Activated CD8-positive, alpha-beta memory T cell treated with anti-CD3 and anti-CD28 coated beads for 36 hours (primary cell): Measurements from ENCODE around the gene NGFR. TPM values are rescaled to one million over a fixed set of nuclear protein-coding genes. Genes with fewer than 3 reads are reported as not detected.

ENCODE experiments used
- CTCF ChIA-PET: fragments of 350-600 bp; sonication (Branson Sonifier 250); formaldehyde crosslinking; loops from one replicate; lab custom pipeline; 2021; ENCODE audit warnings: antibody characterized with exemption; lab: Charles Lee
- POLR2A ChIA-PET: fragments of 350-600 bp; sonication (Branson Sonifier 250); formaldehyde crosslinking; loops from one replicate; lab custom pipeline; 2021; ENCODE audit warnings: antibody characterized with exemption; lab: Charles Lee
- total RNA-seq, 2 experiments: library from RNA; stranded (reverse); gene quantifications; one replicate each; pipeline ENCODE4 v1.2.3, GENCODE V29; 2021

NGFR gene
- total RNA-seq, 2 experiments from 2014 or later, result not detected

DNA sequence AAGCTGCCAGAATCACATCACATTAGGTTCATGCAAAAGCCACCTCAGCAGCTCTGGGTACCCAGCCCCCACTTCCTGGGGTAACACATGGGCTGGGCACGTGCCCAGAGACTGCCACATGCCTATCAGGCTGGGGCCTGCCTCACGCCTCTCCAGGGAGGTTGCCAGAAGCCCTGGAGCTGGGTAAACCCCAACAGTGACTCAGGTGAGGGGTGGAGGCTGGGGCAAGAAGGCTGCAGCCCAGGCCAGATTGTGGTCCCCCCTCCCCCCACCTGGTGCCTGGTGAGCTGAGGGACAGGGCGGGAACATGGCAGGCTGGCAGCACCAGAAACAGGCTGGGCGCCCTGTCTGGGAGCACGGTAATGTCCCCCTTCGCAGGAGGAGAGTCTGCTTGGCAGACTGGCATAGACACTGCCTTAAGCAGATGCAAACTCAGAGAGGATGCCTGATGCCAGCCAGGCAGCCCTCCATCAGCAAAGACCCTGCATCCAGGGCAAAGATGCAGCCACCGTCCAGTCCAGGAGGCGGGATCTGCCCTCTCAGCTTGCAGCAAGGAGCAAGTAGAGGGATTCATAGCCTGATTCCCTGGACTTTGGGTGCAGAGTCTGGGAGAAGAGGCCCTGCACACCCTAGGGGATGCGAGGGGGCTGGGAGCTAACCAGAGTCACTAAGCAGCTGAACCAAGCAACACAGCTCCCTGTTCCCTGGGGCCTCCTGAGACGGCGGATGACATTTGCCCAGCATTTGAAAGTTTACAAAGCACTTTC, 28.8 kb downstream of the NGFR start:
- CTCF ChIA-PET, result interaction anchor here (0.5 to 1.4 kb wide), 3 partner anchors 28 to 209 kb away, joined by 3 to 8 read pairs (median 3); no protein-coding TSS in a partner anchor
- POLR2A ChIA-PET, result interaction anchor here (0.5 kb wide), 1 partner anchor 1181 kb away, joined by 3 read pairs; no protein-coding TSS in a partner anchor

DNA sequence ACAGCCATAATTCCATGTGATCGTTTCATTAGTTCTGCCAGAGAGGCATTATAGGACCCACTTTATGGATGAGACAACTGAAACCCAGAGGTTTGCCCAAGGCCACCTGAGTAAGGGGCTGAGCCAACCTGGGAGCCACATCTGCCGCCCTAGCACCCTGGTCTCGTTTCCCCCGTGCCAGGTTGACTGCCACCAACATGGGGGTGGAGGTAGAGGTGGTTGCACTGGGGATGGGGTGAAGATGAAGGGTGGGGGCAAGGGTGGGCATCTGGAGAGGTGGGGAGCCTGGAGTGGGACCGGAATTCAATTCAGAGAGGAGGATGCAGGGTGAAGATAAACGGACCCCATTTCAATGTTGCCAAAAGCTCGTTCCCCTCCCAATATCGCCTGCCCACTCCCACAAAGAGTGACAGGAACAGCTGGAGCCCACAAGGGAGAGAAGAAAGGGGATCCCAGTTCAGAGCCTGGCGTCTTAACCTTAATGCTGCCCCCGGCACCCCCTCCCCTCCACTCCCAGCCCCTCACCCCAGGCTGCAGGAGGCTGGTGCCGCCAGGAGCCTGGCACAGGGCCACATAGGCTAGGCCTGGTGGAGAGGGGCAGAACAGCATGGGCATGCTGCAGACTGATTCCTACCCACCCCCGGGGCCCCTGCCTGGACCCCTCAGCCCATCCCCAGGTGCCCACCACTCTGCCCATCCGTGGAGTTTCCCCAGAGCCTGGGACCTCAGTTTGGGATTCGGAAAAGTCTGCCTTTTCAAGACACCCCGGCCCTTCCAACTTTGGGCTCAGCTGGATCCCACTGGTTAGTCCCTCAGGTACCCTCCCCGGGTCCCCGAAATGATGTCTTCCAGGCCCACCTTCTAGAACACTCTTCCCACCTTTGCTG, 29.6 kb downstream of the NGFR start:
- ChIA-PET CTCF (interaction anchor here (0.9 kb wide), 1 partner anchor 29 kb away, joined by 3 read pairs; no protein-coding TSS in a partner anchor), POLR2A (no interaction called here)

DNA sequence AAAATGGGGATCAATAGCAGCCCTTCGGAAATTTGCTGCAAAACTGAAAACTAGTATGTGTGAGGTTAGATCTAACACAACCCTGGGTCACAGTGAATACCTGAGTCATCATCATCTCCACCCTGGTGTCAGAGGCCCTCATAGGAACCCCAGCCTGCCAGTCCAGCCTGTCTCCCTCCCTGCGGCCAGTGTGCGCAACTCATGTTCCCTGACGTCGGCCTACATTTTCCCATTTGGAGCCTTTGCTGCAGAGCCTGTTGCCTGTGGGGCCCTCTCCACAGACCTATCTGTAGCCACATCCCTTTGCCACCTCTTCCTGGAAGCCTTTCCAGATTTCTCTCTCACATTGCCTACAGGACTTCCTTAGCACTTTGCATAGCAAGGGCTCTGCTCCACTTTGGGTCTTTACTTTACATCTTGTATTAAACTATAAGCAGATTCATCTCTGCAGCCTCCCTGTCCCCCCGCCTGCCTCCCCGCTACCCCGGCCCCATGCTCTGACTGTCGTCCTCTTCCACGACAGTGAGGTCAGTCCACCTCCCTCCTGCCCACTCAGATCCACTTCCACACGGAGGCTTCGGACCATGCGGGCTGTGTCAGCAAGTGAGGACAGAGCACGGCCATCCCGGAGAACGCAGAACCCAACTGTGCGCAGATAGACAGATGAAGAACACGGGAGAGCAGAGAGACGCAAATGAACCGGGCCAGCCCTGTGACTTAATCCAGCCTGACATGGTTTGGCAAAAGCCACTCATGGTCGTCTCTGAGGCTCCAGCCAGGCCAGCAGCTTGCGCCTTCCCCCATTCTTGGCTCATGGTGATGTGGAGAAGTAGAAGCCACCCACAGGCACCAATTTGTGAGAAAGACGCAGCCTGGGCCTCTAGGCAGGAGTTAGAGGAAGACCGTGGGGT, 31.0 kb downstream of the NGFR start:
- ChIA-PET POLR2A (no interaction called here), CTCF (no interaction called here)

DNA sequence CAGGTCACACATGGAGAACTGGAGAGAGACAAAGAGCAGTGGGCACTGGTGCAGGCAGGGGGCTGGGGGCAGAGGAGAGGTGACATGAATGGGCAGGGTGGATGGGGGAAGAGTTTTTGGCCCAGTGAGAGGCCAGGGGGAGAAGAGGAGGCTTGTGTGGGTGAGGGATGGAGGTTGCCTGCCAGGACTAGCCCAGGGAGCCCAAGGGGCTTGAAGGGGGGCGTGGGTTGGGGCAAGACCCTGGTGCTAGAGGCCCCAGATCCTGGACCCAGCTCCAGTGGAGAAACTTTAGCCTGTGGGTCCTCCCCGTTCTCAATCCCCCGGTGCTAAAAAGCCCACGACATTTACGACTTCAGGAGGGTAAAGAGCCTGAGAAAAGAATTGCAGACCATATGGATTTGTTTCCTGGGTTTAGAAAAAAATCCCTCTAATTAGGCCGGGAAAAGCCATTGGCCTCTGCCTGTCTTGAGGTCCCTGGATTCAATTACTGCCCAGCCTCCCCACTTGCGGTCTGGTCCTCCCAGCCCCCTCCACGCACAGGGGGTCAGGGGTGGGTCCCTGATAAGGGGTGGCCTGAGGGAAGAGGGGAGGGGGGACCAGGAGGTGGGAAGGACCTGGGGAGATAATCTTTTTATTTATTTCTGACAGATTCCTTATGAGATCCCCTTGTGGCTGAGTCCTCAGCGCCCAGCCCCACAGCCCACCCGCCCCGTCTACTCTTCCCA, 33.0 kb downstream of the NGFR start:
- ChIA-PET CTCF (no interaction called here), POLR2A (no interaction called here)

DNA sequence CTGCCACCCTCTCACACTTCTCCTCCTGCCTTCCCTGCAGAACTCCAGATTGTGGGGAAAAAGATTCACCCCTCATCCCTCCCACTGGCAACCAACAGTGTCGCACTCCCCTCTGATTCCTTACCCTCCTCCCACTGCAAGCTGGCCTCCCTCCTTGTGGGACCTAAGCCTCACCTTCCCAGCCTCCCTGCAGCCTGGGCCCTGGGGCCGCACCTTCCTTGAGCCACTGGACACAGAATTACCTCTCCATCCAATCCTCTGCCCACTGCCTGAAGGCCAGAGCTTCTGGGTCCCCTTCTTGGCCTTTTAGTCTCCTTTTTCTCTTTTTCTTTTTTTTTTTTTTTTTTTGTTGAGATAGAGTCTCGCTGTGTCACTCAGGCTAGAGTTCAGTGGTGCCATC, 33.9 kb downstream of the NGFR start:
- ChIA-PET POLR2A (no interaction called here), CTCF (no interaction called here)

DNA sequence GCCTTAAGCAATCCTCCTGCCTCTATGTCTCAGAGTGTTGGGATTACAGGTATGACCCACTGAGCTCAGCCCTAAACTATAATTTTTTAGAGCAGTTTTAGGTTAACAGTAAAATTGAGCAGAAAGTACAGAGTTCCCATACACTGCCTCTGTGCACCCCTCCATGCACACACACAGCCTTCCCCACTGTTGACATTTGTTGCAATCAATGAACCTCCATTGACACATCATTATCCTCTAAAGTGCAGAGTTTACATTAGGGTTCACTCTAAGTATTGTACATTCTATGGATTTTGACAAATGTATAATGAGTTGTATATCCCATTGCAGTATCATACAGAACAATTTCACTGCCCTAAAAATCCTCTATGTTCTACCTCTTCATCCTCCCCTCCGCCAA, 35.0 kb downstream of the NGFR start:
- CTCF ChIA-PET, result interaction anchor here (0.7 kb wide), 1 partner anchor 122 kb away, joined by 4 read pairs; no protein-coding TSS in a partner anchor
- POLR2A ChIA-PET, result no interaction called here

DNA sequence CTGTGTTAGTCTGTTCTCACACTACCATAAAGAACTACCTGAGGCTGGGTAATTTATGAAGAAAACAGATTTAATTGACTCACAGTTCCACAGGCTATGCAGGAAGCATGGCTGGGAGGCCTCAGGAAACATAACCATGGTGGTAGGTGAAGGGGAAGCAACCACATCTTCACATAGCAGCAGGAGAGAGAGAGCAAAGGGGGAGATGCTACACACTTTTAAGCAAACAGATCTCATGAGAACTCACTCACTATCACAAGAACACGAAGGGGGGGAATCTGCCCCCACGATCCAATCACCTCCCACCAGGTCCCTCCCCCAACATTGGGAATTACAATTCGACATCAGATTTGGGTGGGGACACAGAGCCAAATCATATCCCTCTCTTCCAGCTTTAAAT, 48.8 kb downstream of the NGFR start:
- ChIA-PET POLR2A (no interaction called here), CTCF (no interaction called here)

DNA sequence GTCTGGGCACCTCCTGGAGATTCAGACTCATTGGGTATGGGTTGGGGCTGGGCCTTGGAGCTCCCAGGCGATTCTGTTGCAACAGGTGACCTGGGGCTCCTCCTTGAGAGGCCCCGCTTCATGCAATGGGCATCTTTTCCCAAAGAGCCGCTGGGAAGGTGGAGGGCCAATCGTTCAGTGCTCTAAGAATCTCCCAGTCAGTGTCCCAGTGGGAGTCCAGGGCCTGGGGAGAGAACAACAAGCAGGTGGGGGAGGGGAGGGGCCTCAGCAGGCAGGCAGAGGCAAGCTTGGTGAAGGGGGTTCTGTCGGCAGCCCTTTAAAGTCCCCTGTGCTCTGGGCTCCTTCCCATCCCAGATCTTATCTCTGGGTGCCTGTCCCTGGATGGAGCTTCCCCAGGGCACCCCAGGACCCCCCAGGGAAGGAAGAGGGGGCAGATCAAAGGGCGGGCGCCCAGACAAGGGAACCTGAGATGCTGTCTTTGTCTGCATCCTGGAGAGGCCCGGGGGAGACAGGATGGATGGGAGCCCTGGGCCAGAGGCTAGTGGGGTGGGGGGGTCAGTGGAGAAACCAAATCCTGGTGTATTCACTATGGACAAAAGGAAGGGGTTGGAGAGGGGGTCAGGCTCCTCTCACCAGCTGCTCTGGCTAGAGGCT, 50.0 kb downstream of the NGFR start:
- ChIA-PET CTCF (no interaction called here), POLR2A (no interaction called here)

DNA sequence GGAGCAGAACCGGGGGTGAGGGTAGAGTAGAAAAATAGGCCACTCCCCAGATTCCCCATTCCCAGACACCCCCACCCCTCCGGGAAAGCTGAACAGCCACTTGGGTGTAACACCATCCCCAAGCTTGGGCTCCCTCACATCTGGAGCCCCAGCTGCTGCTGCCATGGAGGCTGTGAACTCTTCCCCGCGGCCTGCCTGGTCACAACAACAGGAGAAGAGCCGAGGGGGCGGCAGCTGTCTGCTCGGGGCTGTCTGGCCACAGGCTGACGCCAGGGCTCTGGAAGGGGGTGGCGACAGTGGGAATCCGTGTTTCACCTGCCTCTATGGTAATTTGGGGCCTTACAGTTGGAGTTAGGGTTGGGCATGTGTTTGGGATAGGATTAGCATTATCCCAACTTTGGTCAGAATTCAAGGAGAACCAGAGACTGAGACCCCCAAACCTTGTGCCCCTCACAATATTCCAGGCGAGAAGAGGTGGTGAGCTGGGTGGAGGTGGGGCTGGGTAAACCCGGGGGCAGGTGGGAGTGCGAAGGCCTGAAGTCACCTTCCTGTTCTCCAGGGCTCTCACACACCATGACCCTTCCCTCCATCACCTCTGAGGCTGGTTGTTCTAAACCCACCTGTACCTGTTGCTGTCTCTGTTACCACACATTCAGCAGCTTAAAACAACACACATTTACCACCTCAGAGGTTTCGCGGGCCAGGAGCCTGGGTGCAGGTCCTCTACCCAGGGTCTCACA, 50.9 kb downstream of the NGFR start:
- CTCF ChIA-PET, result interaction anchor here (1.3 kb wide), 1 partner anchor 10 kb away, joined by 4 read pairs; no protein-coding TSS in a partner anchor
- POLR2A ChIA-PET, result no interaction called here

DNA sequence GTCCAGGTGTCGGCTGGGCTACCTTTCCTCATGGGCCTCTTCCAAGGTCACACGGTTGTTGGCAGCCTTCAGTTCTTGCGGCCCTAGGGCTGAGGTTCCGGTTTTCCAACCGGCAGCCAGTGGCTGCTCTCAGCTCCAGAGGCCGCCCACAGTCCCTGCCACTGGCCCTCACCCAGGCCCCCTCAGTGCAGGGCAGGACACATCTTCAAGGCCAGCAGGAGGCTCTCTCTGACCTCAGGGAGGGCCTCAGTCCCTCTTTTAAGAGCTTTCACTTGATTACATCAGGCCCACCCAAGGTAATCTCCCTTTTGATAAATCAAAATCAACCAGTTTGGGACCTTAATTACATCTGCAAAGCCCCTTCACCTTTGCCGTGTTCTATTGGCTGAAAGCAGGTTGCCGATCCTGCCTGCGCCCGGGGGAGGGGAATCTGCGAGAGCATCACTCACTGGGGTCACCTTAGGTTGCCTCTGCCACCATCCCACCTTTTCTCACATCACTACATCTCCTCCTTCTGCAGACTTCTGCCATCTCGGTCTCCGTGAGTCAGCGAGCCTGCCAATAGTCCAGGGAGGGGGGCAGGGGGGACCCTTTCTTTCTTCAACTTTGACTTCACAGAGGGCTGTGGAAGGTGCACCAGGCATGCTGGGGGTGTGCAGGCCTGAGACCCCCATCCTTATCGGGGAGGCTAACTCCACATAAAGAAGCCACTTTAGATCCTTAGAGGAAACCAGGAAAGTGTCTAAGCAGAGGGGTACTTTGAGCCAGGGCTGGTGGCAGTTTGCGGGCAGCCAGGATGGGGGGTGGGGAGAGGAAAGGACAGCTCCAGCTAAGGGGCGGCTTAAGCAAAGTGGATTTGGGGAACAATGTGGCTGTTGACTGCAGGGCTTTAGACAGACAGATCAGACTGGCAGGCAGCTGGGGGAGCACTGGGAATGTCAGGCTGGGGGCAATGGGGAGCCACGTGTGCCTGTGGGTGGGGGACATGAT, 51.7 kb downstream of the NGFR start:
- POLR2A ChIA-PET, result no interaction called here
- CTCF ChIA-PET, result interaction anchor here (1.3 kb wide), 1 partner anchor 10 kb away, joined by 4 read pairs; no protein-coding TSS in a partner anchor

DNA sequence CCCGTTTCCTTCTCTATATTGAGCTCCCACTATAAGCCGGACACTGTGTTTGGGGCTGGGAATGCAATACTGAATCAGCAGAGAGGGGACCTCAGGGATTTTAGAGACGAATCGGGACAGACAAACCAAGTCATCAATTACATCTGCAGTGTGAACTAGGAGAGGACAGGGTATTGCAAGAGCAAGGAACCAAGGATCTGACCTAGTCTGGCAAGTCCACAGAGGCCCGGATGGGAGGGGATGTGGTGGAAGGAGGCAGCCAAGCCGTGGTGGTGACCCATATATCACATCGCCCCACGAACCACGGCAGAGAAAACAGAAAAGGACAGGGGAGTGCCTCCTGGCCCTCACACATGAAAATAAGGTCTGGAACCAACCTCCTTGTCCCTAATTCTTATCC, 52.5 kb downstream of the NGFR start:
- CTCF ChIA-PET, result no interaction called here
- POLR2A ChIA-PET, result no interaction called here

DNA sequence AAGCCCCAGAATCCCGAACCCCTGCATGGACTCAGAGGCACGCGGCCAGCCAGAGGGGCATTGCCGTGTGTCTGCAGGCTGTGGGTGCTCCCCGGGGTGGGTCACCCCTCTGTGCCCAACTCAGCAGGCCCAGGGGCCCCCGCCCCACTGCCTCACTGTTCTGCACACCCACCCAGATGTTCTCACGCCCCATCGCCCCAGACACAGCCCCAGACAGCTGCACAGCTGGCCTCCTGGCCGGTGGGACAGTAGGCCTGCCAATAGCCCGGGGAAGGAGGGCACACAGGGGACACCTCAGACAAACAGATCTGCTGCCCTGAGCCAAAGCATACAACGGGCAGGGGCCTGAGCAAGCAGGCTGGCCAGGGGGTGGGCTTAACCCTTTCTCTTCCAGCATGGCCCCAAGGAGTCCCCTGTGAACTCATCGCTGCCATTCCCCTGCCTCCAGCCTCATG, 53.0 kb downstream of the NGFR start:
- ChIA-PET CTCF (no interaction called here), POLR2A (no interaction called here)

DNA sequence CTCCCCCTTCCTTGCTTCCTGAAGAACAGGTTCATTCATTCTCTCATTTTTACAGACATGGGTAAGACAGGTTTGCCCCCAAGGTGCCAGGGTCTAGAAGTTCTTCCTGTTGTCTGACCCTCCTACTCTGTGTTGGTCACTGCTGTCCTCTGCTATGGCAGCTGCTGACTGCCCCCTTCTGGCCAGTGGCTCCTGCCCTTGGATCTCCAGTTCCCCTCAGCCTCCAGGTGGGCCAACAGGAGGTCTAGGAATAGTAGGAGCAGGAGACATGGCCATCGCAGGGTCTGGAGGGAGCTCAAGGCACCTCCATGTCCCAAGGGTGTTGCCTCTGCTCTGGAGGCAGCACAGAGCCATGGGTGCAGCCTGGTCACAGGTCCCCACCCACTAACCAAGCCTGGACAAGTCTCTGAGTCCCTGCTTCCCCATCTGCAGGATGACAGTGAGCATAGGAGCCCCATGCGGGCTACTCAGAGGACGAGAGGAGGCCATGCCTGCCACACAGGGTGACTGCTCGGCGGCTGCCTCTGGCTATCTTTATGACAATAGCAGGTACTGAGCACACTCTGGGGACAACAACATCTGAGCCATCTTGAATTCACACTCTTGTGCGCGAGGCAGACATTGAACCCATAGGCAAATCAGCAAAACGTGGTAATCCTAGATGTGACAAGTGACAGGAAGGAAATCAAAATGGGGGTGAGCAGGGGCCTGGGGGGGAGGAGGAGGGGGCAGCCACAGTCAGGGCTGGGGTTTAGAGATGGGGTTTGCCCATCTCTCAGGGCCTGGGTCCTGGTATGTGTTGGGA, 53.6 kb downstream of the NGFR start:
- ChIA-PET CTCF (no interaction called here), POLR2A (no interaction called here)

DNA sequence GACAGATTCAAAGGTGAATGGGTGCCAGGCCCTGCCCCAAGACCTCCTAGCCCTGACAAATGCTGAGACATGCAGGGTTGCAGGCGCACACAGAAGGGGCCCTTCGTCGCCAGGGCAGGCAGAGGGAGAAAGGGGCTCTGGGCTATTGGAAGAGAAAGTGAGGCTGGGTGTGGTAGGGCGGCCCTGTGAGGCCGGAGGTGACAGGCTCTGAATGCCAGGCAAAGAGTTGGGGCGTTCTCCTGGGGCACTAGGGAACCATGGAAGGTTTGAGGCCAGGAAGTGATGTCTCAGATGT, 54.2 kb downstream of the NGFR start:
- ChIA-PET CTCF (no interaction called here), POLR2A (no interaction called here)
